ENCODE measurements around the gene SLC25A6. TPM values are rescaled to one million over a fixed set of nuclear protein-coding genes. Genes with fewer than 3 reads are reported as not detected.

The SLC25A6 gene
- total and polyA plus RNA-seq, 9 of the 15 experiments (the other 6 are each of a cell fraction or from before 2014, with no cell fraction given) = 24.6 to 330 (median 129) TPM

- TF ChIP-seq ZMIZ1 (IDR thresholded peaks at IDR 0.05; ENCODE audit: low read depth in 2 of 2, low read length in 2 of 2) = no peak
Measured at GRCh38 chrX:1440506-1440905, 48.6 kb upstream of the SLC25A6 start (continued).

- no peak for DNase-seq (ENCODE audit: extremely low read depth in 1 of 4, low spot score in 3 of 4)
- no peaks in the 10 kb centered on the region for H3K9me3 ChIP-seq (replicated peaks; ENCODE audit: control insufficient read depth, insufficient read depth, low read depth, low read length)
- no peak for FAIRE-seq
- peaks cover 14% of the 10 kb centered on the region; the same call in 1 of the 3 replicates for H3K36me3 ChIP-seq (ENCODE audit: control insufficient read depth, insufficient read depth, low read length)
- no peak overlapping the region for H3K4me2 ChIP-seq (ENCODE audit: insufficient read depth, low read length)
- ATAC-seq = no peak
- no peak overlapping the region for H2AFZ ChIP-seq (ENCODE audit: low read depth, low read length)
- POLR2A ChIA-PET = no interaction called here
- CTCF ChIA-PET (ENCODE audit: low intra/inter-chr PET ratio) = no interaction called here
- H3K27me3 ChIP-seq (ENCODE audit: control insufficient read depth in 2 of 2, insufficient read depth in 2 of 2, low read length in 2 of 2) = no peaks in the 10 kb centered on the region
- no peaks in the 10 kb centered on the region for H3K9me1 ChIP-seq (ENCODE audit: control insufficient read depth, insufficient read depth, low read length)
- no peaks in the 10 kb centered on the region for H3K79me2 ChIP-seq (ENCODE audit: control insufficient read depth, insufficient read depth, low read length)
- no TSS peak for BruUV-seq (replicated peaks)
- no peaks in the 10 kb centered on the region for H4K20me1 ChIP-seq (replicated peaks; ENCODE audit: control insufficient read depth, insufficient read depth, low read length)
- in situ Hi-C loops (cut with MboI) = loop anchor here (10.0 kb wide), 1 partner anchor 191 kb away; no protein-coding TSS in a partner anchor
- H3K27ac ChIP-seq (ENCODE audit: extremely low read depth, low read depth, low read length) = no peak overlapping the region
- WGBS (ENCODE audit: insufficient coverage, low coverage, missing lambda C conversion rate) = 72% methylated on average over 9 of the region's 20 CpGs
- intact Hi-C loops (cut with micrococcal nuclease) = no loop called here
- peaks cover 0 to 4% of the 10 kb centered on the region in 2 experiments; a peak in 2 of 5 replicates for H3K4me1 ChIP-seq (replicated peaks in 1 of 2; ENCODE audit: control insufficient read depth in 2 of 2, insufficient read depth in 2 of 2, low read length in 2 of 2)
- no peak overlapping the region for H3K9ac ChIP-seq (ENCODE audit: insufficient read depth in 1 of 2, low read depth in 2 of 2, low read length in 2 of 2)
- no peak overlapping the region for H3K4me3 ChIP-seq
- no peak for TF ChIP-seq ZNF408 (CRISPR knock-in tag; IDR thresholded peaks at IDR 0.05; ENCODE audit: low read depth)
- no peak for TF ChIP-seq HDAC2 (IDR thresholded peaks at IDR 0.05)
- no peak for TF ChIP-seq KLF6 (CRISPR knock-in tag; IDR thresholded peaks at IDR 0.05; ENCODE audit: borderline replicate concordance)
- TF ChIP-seq NFIC (IDR thresholded peaks at IDR 0.05) = no peak
Measured at GRCh38 chrX:1435241-1435895, 43.5 kb upstream of the SLC25A6 start.

Data from K562 (cell line).